Neural progenitor cell (in vitro differentiated cells): ENCODE measurements around the gene MKLN1. TPM values are rescaled to one million over a fixed set of nuclear protein-coding genes. Genes with fewer than 3 reads are reported as not detected.

Experiments used
- DNase-seq: peaks from one replicate; pipeline ENCODE4 v3.0.0-alpha.2; 2016; ENCODE audit warnings: low spot score
- H2AFZ ChIP-seq: fragments of 200-600 bp; sonication (generic); replicated peaks from 2 replicates; pipeline ENCODE4 v1.6.1; 2016; ENCODE audit warnings: antibody characterized with exemption
- H3F3A ChIP-seq: fragments of 200-600 bp; sonication (generic); 2 replicates; pipeline ENCODE4 v1.6.1; 2016; ENCODE audit warnings: antibody characterized with exemption, low read depth
- H3K27ac ChIP-seq: fragments of 200-600 bp; sonication (generic); 2 replicates; pipeline ENCODE4 v1.5.1; 2016; ENCODE audit warnings: mild to moderate bottlenecking
- H3K27me3 ChIP-seq: fragments of 200-600 bp; sonication (generic); 2 replicates; pipeline ENCODE4 v1.6.1; 2016; ENCODE audit warnings: mild to moderate bottlenecking, moderate library complexity
- H3K36me3 ChIP-seq: fragments of 200-600 bp; sonication (generic); 2 replicates; pipeline ENCODE4 v1.5.1; 2016
- H3K4me1 ChIP-seq: fragments of 200-600 bp; sonication (generic); 2 replicates; pipeline ENCODE4 v1.6.1; 2016; ENCODE audit warnings: mixed run types
- H3K4me2 ChIP-seq: fragments of 200-600 bp; sonication (generic); 2 replicates; pipeline ENCODE4 v1.6.1; 2016
- H3K4me3 ChIP-seq: fragments of 200-600 bp; sonication (generic); 2 replicates; pipeline ENCODE4 v1.5.1; 2016
- H3K79me2 ChIP-seq: fragments of 200-600 bp; sonication (generic); 2 replicates; pipeline ENCODE4 v1.6.1; 2016; ENCODE audit warnings: low read depth
- H3K9ac ChIP-seq: fragments of 200-600 bp; sonication (generic); 2 replicates; pipeline ENCODE4 v1.6.1; 2016
- H3K9me3 ChIP-seq: fragments of 200-600 bp; sonication (generic); 2 replicates; pipeline ENCODE4 v1.5.1; 2016; ENCODE audit warnings: low read depth
- H4K20me1 ChIP-seq: fragments of 200-600 bp; sonication (generic); 2 replicates; pipeline ENCODE4 v1.6.1; 2016; ENCODE audit warnings: low read depth
- H3K27ac Mint-ChIP-seq: 3 replicates; pipeline ENCODE4 v1.8.0; 2021; ENCODE audit warnings: mixed read lengths
- H3K27me3 Mint-ChIP-seq: 2 replicates; pipeline ENCODE4 v1.8.0; 2022; ENCODE audit warnings: low read depth, mild to moderate bottlenecking, inconsistent platforms, moderate library complexity, mixed read lengths; ENCODE audit not compliant: insufficient read depth
- H3K36me3 Mint-ChIP-seq: 3 replicates; pipeline ENCODE4 v1.8.0; 2021; ENCODE audit warnings: mixed read lengths
- H3K4me1 Mint-ChIP-seq: 3 replicates; pipeline ENCODE4 v1.8.0; 2021; ENCODE audit warnings: mixed read lengths
- H3K4me3 Mint-ChIP-seq: 3 replicates; pipeline ENCODE4 v1.8.0; 2021; ENCODE audit warnings: mild to moderate bottlenecking, moderate library complexity, mixed read lengths
- H3K9me3 Mint-ChIP-seq: 3 replicates; pipeline ENCODE4 v1.8.0; 2020; ENCODE audit warnings: mixed read lengths
- CTCF ChIP-seq: fragments of 200-600 bp; sonication (generic); IDR thresholded peaks from 2 replicates; pipeline ENCODE4 v1.5.1; 2017; ENCODE audit warnings: antibody characterized with exemption, mild to moderate bottlenecking
- EZH2 ChIP-seq: fragments of 200-600 bp; sonication (generic); IDR thresholded peaks from 2 replicates; pipeline ENCODE4 v1.6.1; 2017; ENCODE audit warnings: antibody characterized with exemption, mild to moderate bottlenecking, moderate library complexity
- EZH2phosphoT487 ChIP-seq: fragments of 200-600 bp; sonication (generic); IDR thresholded peaks from 2 replicates; pipeline ENCODE4 v1.6.1; 2017; ENCODE audit warnings: antibody characterized with exemption
- total RNA-seq: library from RNA; depleted of rRNA; stranded (reverse); fragments of >200 nt; gene quantifications from 2 replicates; pipeline ENCODE4 v1.2.3, GENCODE V29; 2015; ENCODE audit warnings: low replicate concordance

MKLN1 gene
- total RNA-seq, 1 donor from 2014 or later, result 60.9 TPM

GRCh38 chr7:131326576-131326975 is 1.1 kb upstream of the MKLN1 start:
- Mint-ChIP-seq H3K4me1 (peaks cover 22% of the 10 kb centered on the region), H3K4me3 (peak overlapping the region; percentile 96), H3K27ac (no peak overlapping the region), H3K27me3 (no peaks in the 10 kb centered on the region), H3K36me3 (peaks cover 7% of the 10 kb centered on the region), H3K9me3 (peaks cover 4% of the 10 kb centered on the region)
- Histone ChIP-seq H3K27ac (no peak overlapping the region), H4K20me1 (peaks cover 27% of the 10 kb centered on the region), H3K9me3 (no peaks in the 10 kb centered on the region), H3K27me3 (no peaks in the 10 kb centered on the region), H3K79me2 (peaks cover 38% of the 10 kb centered on the region), H3K36me3 (no peaks in the 10 kb centered on the region), H3K4me3 (peak overlapping the region; percentile 83), H3K4me2 (peak overlapping the region; percentile 77), H2AFZ (peak overlapping the region; percentile 84), H3F3A (peaks cover 12% of the 10 kb centered on the region), H3K9ac (no peak overlapping the region), H3K4me1 (peaks cover 15% of the 10 kb centered on the region)
- TF ChIP-seq EZH2, result no peak
- no peak for TF ChIP-seq EZH2phosphoT487
- no peak for TF ChIP-seq CTCF
- DNase-seq, result no peak

GRCh38 chr7:131327049-131327625 is 539 bp upstream of the MKLN1 start:
- DNase-seq, result no peak
- H3K27me3 ChIP-seq, result no peaks in the 10 kb centered on the region
- Mint-ChIP-seq H3K4me1 (peaks cover 22% of the 10 kb centered on the region), H3K4me3 (peak overlapping the region; percentile 96), H3K9me3 (peaks cover 4% of the 10 kb centered on the region), H3K27me3 (no peaks in the 10 kb centered on the region), H3K36me3 (peaks cover 7% of the 10 kb centered on the region), H3K27ac (peak overlapping the region; percentile 95)
- no peak for TF ChIP-seq EZH2phosphoT487
- TF ChIP-seq EZH2, result no peak
- TF ChIP-seq CTCF, result no peak
- H3K4me1 ChIP-seq, result peaks cover 15% of the 10 kb centered on the region
- H3F3A ChIP-seq, result peaks cover 12% of the 10 kb centered on the region
- H3K79me2 ChIP-seq, result peaks cover 44% of the 10 kb centered on the region
- H3K4me3 ChIP-seq, result peak overlapping the region; percentile 83
- no peak overlapping the region for H3K9ac ChIP-seq
- H2AFZ ChIP-seq, result peak overlapping the region; percentile 84
- peak overlapping the region; percentile 77 for H3K4me2 ChIP-seq
- H3K9me3 ChIP-seq, result no peaks in the 10 kb centered on the region
- peaks cover 27% of the 10 kb centered on the region for H4K20me1 ChIP-seq
- no peak overlapping the region for H3K27ac ChIP-seq
- no peaks in the 10 kb centered on the region for H3K36me3 ChIP-seq

GRCh38 chr7:131328377-131329175 is 900 bp downstream of the MKLN1 start:
- peak overlapping the region; percentile 96 for H3K4me3 Mint-ChIP-seq
- peak overlapping the region; percentile 54 for H2AFZ ChIP-seq

More at GRCh38 chr7:131328377-131329175, 900 bp downstream of the MKLN1 start:
- Mint-ChIP-seq H3K36me3 (peaks cover 9% of the 10 kb centered on the region), H3K4me1 (peaks cover 22% of the 10 kb centered on the region), H3K9me3 (peaks cover 6% of the 10 kb centered on the region), H3K27me3 (no peaks in the 10 kb centered on the region), H3K27ac (peak overlapping the region; percentile 95)
- no peaks in the 10 kb centered on the region for H3K27me3 ChIP-seq
- peaks cover 13% of the 10 kb centered on the region for H3K4me1 ChIP-seq
- H3K27ac ChIP-seq, result peak overlapping the region; percentile 91
- peaks cover 58% of the 10 kb centered on the region for H3K79me2 ChIP-seq
- H3F3A ChIP-seq, result peaks cover 12% of the 10 kb centered on the region
- H3K4me2 ChIP-seq, result peak overlapping the region; percentile 87
- H4K20me1 ChIP-seq, result peaks cover 27% of the 10 kb centered on the region
- H3K36me3 ChIP-seq, result no peaks in the 10 kb centered on the region
- H3K9me3 ChIP-seq, result no peaks in the 10 kb centered on the region
- no peak for DNase-seq
- peak overlapping the region; percentile 83 for H3K4me3 ChIP-seq
- TF ChIP-seq CTCF (no peak), EZH2 (no peak), EZH2phosphoT487 (no peak)
- H3K9ac ChIP-seq, result peak overlapping the region; percentile 95
